Measurements from ENCODE around the gene TUSC7. TPM values are rescaled to one million over a fixed set of nuclear protein-coding genes. Genes with fewer than 3 reads are reported as not detected.

The TUSC7 gene
- polyA plus RNA-seq, 4 donors = not detected

DNA sequence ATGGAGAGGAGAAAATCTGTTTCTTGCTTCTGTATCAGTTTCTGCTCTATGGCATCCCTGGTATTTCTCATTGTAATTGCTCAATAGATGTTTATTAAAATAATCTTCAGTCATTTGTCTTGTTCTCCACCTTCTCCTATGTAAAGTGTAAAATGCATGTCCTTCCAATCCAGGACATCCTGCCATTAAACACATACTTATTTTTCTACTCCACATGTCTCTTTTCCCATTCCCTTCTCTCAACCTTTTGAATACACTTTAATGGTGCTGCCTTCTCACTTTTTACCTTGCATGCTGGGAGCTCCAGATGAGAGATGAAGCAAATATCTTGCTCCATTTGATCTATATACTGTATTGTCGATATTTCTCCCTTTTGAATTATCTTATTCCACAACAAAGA is 49.7 kb downstream of the TUSC7 start:
- no peak for DNase-seq (ENCODE audit: low read depth in 4 of 4, low spot score in 3 of 4)

All from right renal pelvis (tissue), 4 donors.